ENCODE results near the gene DBP. TPM values are rescaled to one million over a fixed set of nuclear protein-coding genes. Genes with fewer than 3 reads are reported as not detected.
"Not testable (repeated sequence)": the region's sequence is repeated elsewhere in the genome, so short reads cannot be mapped to it uniquely, and the experiment has no call there.

The DBP gene
- total RNA-seq, 2 donors from 2014 or later, result 14.3 to 52.7 TPM

DNA sequence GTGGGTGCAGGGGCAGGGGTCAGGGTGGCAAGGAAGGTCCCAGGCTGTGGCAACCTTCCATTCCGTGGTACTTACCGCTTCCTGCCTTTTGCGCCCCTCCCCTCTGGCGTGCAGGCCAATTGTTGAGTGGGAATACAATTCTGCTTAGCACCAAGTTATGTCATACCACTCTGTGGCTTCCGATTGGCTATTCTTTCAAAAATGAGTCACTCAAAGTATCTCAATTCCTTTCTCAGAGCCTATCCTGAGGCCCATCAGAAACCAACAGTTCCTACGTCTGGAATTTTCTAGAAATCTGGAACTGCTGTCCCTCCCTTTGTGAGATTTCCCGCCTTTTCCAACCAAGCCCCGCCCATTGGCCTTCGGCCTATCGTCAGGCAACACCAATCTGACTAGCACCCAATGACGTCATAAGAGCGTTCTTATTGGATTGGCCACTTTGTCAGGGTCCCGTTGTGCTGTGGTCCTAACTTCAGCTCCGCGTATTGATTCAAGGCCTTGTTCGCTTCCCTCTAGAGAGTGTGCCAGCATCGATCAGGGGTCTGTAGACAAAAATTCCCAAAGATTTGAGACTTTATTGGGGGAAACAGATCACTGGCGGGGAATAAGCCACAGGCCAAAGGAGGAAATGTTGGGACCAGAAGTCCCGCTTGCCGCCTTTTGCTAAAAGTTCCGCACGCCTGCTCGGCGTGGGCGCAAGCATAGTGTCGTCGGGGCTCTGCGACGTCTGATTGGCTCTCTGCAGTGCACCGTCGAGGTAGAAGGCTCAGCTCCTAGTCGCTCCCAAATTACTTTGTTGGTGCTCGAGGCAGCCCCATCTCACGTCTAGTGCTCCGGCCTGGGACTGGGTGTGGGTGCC lies 23.9 kb upstream of the DBP start:
- intact Hi-C loops (cut with DNase I), result no loop called here
- H3K36me3 ChIP-seq, result no peaks in the 10 kb centered on the region
- TF ChIP-seq POLR2A (IDR thresholded peaks at IDR 0.05), result no peak
- TF ChIP-seq POLR2AphosphoS5 (IDR thresholded peaks at IDR 0.05), result peak; percentile 63
- H3K27me3 ChIP-seq (replicated peaks; ENCODE audit: insufficient read depth), result no peaks in the 10 kb centered on the region
- no peaks in the 10 kb centered on the region for H3K9me3 ChIP-seq
- H3K4me3 ChIP-seq, result no peak overlapping the region
- H3K27ac ChIP-seq, result no peak overlapping the region
- DNase-seq (ENCODE audit: low spot score), result peak; percentile 51
- no peaks in the 10 kb centered on the region for H3K4me1 ChIP-seq (replicated peaks)
- 64% methylated on average over 35 of the region's 35 CpGs for WGBS

- DNase-seq (ENCODE audit: low spot score), result no peak
- WGBS, result 76% methylated on average over 5 of the region's 5 CpGs
- H3K27me3 ChIP-seq (replicated peaks; ENCODE audit: insufficient read depth), result no peaks in the 10 kb centered on the region
- no peaks in the 10 kb centered on the region for H3K9me3 ChIP-seq
- no peak overlapping the region for H3K27ac ChIP-seq
- no peaks in the 10 kb centered on the region for H3K36me3 ChIP-seq
- no peak for TF ChIP-seq POLR2AphosphoS5 (IDR thresholded peaks at IDR 0.05)
- no peak for TF ChIP-seq CTCF (IDR thresholded peaks at IDR 0.05)
- no peak for TF ChIP-seq POLR2A (IDR thresholded peaks at IDR 0.05)
- no peak overlapping the region for H3K4me3 ChIP-seq
- intact Hi-C loops (cut with DNase I), result no loop called here
- no peaks in the 10 kb centered on the region for H3K4me1 ChIP-seq (replicated peaks)
Observed at GRCh38 chr19:48659768-48660167, 22.6 kb upstream of the DBP start.

- TF ChIP-seq POLR2A (IDR thresholded peaks at IDR 0.05) (no peak), POLR2AphosphoS5 (IDR thresholded peaks at IDR 0.05) (no peak), CTCF (IDR thresholded peaks at IDR 0.05) (no peak)
- no peaks in the 10 kb centered on the region for H3K36me3 ChIP-seq
- WGBS, result 96% methylated on average over 6 of the region's 6 CpGs
Observed at GRCh38 chr19:48658483-48658882, 21.3 kb upstream of the DBP start.

DNA sequence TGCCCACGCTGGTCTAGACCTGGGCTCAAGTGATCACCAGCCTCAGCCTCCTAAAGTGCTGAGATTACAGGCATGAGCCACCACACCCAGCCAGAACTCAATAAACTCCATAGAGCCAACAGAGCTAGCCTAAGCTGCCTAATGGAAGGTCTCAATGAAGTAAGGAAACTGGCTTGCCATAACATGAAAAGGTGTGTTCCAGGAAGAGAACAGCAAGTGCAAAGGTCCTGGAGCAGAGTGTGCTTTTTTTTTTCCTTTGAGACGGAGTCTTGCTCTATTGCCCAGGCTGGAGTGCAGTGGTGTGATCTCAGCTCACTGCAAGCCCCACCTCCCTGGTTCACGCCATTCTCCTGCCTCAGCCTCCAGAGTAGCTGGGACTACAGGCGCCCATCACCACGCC lies 20.6 kb upstream of the DBP start:
- intact Hi-C loops (cut with DNase I); H3K27me3 ChIP-seq (replicated peaks; ENCODE audit: insufficient read depth); H3K36me3 ChIP-seq; H3K4me3 ChIP-seq; H3K9me3 ChIP-seq; DNase-seq (ENCODE audit: low spot score); H3K27ac ChIP-seq; H3K4me1 ChIP-seq (replicated peaks): not testable (repeated sequence)
- WGBS, result 92% methylated on average over 5 of the region's 5 CpGs

More at GRCh38 chr19:48658483-48658882, 21.3 kb upstream of the DBP start:
- no peak for DNase-seq (ENCODE audit: low spot score)
- no peaks in the 10 kb centered on the region for H3K4me1 ChIP-seq (replicated peaks)
- intact Hi-C loops (cut with DNase I), result no loop called here
- no peak overlapping the region for H3K4me3 ChIP-seq
- H3K9me3 ChIP-seq, result no peaks in the 10 kb centered on the region
- no peak overlapping the region for H3K27ac ChIP-seq
- H3K27me3 ChIP-seq (replicated peaks; ENCODE audit: insufficient read depth), result no peaks in the 10 kb centered on the region

DNA sequence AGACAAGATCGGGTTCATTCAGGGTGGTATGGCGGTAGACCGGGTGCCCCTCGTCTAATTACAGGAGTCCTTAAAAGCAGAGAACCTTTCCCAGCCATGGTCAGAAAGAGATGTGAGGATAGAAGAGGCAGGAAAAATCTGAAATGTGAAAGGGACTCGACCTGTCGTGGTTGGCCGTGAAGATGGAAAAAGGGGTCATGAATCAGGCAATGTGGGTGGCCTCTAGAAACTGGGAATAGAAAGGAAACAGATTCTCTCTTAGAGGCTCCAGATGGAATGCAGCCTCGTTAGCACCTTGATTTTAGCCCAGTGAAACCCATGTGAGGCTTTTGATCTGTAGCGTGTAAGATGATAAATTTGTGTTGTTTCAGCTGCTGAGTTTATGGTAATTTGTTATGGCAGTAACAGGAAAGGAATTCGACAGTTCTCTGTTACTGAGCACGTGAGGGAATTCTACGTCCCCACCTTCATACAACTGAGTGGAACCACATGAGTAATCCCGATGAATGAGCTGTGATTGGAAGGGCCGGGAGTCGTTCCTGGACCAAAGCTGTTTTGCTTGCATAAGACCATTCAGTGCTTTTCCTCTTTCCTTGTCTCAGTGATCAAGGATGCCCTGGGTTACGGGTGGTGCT lies 19.8 kb upstream of the DBP start:
- 41% methylated on average over 16 of the region's 16 CpGs for WGBS
- Histone ChIP-seq H3K27ac (no peak overlapping the region), H3K4me1 (replicated peaks) (no peaks in the 10 kb centered on the region), H3K27me3 (replicated peaks; ENCODE audit: insufficient read depth) (no peaks in the 10 kb centered on the region), H3K9me3 (no peaks in the 10 kb centered on the region), H3K4me3 (no peak overlapping the region), H3K36me3 (no peaks in the 10 kb centered on the region)
- intact Hi-C loops (cut with DNase I), result no loop called here
- no peak for DNase-seq (ENCODE audit: low spot score)
- no peak for TF ChIP-seq CTCF (IDR thresholded peaks at IDR 0.05)
- TF ChIP-seq POLR2A (IDR thresholded peaks at IDR 0.05), result no peak
- TF ChIP-seq POLR2AphosphoS5 (IDR thresholded peaks at IDR 0.05), result no peak

Measured in prostate gland (tissue), 2 donors.